Globus pallidus (tissue), 1 donor: ENCODE measurements around the gene BCL6B.
"Not testable (repeated sequence)": the region's sequence is repeated elsewhere in the genome, so short reads cannot be mapped to it uniquely, and the experiment has no call there.

ENCODE experiments used
- DNase-seq: peaks from one replicate; pipeline ENCODE4 v3.0.0-alpha.2; 2015; ENCODE audit warnings: low spot score

Gene BCL6B

GRCh38 chr17:7029096-7029495 is 6.2 kb downstream of the BCL6B start:
- DNase-seq: no peak

- no peak for DNase-seq
Observed at GRCh38 chr17:7029659-7030058, 6.8 kb downstream of the BCL6B start.

GRCh38 chr17:7034955-7035590 is 12.2 kb downstream of the BCL6B start:
- no peak for DNase-seq

- DNase-seq: peak; percentile 81
Observed at GRCh38 chr17:7035591-7036368, 12.9 kb downstream of the BCL6B start, which contains the start of gene SLC16A13. TSS of gene SLC16A13 (plus strand) at chr17:7036015. CDS start at chr17:7036383, 368 bp downstream.

- DNase-seq: no peak
Observed at GRCh38 chr17:7038025-7038862, 15.4 kb downstream of the BCL6B start.

GRCh38 chr17:7039832-7040231 is 17.0 kb downstream of the BCL6B start:
- DNase-seq: no peak

GRCh38 chr17:7041607-7042500 is 19.0 kb downstream of the BCL6B start:
- no peak for DNase-seq

GRCh38 chr17:7042501-7043181 is 19.8 kb downstream of the BCL6B start:
- no peak for DNase-seq

GRCh38 chr17:7043182-7043496 is 20.3 kb downstream of the BCL6B start:
- DNase-seq: no peak

GRCh38 chr17:7043497-7044198 is 20.8 kb downstream of the BCL6B start, which contains the start of gene SLC16A11:
TSS of gene SLC16A11 (minus strand) at chr17:7044092. CDS start at chr17:7043513, 579 bp downstream.
- no peak for DNase-seq

GRCh38 chr17:7045492-7046126 is 22.8 kb downstream of the BCL6B start:
- DNase-seq: peak; percentile 55

- DNase-seq: no peak
Observed at GRCh38 chr17:7046127-7046724, 23.4 kb downstream of the BCL6B start.

GRCh38 chr17:7046725-7047397 is 24.0 kb downstream of the BCL6B start:
- not testable (repeated sequence) for DNase-seq

GRCh38 chr17:7047566-7047965 is 24.7 kb downstream of the BCL6B start:
- DNase-seq: no peak

- no peak for DNase-seq
Observed at GRCh38 chr17:7048968-7049367, 26.1 kb downstream of the BCL6B start.

- not testable (repeated sequence) for DNase-seq
Observed at GRCh38 chr17:7050583-7050982, 27.7 kb downstream of the BCL6B start.

- no peak for DNase-seq
Observed at GRCh38 chr17:7056386-7056785, 33.5 kb downstream of the BCL6B start.

- DNase-seq: no peak
Observed at GRCh38 chr17:7058831-7059447, 36.1 kb downstream of the BCL6B start.
